GM03348 (cell line): ENCODE data around the gene GIMAP8.

Source experiments
- DNase-seq: peaks from one replicate; pipeline ENCODE4 v3.0.0; 2012; ENCODE audit warnings: low spot score

The GIMAP8 gene

DNA sequence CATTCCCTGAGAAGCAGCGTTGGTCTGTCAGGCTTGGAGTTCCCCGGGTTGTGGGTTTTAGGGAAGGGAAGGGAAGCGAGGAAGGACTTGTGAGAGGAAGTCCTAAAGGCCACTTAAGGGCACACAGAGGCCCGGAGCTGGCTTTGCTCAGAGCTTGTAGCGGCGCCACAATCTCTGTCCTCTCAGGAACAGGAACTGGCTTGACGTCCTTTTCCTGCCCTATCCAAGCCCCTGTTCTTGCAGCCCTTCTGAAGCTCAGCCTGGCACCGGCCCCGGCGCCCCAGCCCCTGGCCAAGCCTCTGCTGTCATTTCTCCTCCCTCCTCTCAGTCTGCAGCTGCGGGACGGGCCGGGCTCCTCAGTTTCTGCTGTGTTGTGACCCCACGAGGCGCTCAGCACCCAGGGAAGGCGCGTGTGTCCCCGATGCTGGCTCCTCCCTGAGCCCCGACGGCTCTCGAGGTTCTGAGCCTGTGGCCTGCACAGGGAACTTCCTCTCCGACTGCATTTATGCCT, at the start of gene GIMAP8:
TSS of gene GIMAP8 (plus strand) at position 140 of the 511 bp plus-strand sequence. CDS start 16,069 bp downstream, outside the sequence.
- no peak for DNase-seq

DNA sequence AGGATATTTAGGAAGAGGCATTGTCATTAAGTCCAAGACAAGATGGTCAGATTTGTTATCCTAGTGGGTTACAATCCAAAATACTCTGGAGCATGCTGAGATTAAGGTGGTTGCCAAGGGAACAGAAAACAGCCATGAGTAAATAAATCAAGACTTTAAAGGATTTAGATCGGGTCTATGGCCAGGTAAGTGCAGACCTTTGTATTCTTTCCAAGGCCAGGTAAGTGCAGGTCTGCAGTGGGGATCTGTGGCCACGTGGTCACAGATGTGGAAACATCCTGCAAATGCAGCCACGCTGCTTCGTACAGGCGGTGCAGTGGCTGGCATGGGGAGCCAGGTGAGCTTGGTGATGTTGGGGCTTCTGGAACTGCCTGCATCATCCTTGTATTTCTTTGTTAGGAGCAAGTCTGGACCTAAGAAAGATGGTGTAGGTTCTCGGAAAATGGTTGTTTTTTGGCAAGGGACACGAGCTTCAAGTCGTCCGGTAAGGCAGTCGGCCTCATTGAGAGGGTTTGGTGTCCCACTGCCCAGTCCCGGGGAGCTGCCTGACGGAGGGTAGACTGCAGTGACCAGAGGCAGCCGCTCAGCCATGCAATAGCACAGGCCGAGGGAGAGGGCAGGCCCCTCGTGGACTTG, 49.5 kb upstream of the GIMAP8 start:
- DNase-seq, result no peak

DNA sequence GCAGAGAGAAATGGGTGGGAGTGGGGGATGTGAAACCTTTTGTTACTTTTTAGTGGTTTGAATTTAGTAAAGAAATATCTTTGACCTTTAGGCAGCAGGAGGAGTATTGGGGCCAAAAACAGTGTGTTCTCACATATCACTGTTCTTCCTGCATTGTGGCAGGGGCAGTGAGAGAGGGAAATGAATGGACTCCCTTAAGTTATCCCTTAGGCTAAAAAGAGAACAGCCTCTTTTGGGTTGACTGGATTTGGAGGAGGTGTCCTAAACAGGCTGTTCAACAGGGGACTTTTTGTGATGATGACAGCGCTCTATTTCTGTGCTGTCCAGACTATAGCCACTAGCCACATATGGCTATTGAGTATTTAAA, 49.0 kb upstream of the GIMAP8 start:
- no peak for DNase-seq

DNA sequence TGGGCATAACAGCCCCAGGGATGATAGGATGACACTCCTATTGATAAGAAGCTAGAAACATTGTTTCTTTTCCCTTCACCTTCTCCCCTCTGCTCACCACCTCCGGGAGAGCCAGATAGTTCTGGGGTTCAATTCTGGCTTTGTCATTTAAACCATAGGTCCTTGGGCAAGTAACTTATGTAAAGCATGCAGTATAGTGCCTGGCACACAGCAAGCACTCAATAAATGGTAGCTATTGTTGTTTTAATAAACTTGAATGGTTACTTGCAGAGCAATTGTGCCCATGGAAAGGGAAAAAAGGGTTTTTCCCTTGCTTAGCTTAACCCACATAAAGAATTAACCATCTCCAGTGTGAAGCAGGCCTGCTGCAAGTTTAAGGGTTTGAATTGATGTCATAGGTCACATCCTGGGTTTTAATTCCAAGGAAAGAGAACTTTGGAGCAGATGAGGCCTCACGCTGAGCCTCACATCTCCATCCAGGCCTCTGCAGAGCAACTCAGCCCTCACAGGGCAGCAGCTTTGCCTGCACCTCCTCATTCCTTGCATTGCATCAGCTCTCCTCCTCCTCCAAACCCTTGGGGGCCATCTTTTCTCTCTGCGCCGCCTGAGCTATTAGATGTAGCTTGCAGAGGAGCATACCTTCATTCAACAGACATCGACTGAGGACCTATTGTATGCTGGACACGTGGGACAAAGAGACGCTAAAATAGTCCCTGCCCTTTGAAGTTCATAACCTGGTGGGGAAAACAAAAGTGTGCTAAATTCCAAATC, 48.4 kb upstream of the GIMAP8 start:
- DNase-seq, result no peak

DNA sequence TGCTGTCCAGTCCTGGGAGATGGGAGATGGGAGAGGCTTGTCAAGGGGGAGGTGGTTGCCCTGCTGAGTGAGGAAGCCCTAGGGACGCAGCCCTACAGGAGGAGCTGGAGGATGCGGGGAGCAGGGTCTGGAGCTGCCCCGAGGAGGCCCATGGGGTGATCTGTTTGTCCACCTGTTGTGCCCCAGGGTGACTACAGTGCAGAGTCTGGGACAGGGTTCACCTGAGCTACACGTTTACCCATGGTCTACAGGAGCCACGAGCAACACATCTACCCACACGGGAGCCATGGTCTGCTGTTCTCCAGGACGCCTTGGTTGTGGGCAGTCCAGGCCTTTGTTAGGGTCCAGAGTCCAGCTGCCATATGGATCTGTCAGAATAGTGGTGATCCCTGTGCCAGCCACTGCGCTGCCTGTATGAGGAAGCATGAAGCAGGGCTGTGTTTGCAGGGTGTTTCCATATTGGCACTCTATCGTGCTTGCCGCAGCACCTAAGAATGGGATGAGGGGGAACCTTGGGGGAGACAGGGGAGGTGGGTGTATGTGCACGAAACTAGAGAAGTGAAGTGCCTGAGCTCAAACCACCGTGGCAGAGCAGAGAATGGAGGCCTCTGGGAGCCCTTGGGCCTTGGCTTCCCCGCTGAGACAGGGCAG, 47.6 kb upstream of the GIMAP8 start:
- no peak for DNase-seq

DNA sequence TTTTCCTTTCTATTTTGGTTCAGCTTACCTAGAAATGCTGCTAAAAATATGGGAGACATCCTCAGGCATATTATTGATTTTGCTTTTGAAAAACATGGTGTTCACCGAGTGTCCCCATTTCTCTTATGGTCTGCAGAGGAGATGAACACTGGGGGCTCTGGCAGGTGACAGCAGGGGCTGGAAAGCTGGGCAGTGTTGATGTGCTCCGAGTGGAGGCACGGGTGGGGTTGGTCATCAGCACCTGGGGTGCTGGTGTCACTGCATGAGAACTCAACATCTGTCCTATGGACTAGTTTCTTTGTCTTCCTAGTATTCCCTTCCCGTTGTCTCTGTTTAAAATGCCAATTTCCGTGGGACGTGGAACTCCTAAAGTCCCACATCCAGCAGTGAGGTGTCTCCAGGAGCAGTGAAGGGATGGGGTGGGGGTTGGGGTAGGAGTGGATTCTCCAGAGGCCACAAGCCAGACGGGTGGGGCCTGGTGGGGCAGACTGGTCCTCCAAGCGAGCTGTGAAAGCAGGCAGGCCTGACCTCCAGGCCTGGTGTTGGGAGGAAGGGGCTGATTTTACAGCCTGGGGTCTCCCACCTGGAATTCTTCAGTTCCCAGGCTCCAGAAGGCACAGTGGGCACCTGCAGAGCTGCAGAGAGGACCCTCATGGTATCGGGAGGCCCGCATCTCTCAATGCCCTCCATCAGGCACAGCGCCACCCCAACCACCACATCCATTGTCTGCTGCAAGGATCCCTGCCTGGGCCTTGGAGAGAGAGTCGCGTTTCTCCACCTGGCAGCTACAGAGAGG, 46.9 kb upstream of the GIMAP8 start:
- DNase-seq, result no peak

DNA sequence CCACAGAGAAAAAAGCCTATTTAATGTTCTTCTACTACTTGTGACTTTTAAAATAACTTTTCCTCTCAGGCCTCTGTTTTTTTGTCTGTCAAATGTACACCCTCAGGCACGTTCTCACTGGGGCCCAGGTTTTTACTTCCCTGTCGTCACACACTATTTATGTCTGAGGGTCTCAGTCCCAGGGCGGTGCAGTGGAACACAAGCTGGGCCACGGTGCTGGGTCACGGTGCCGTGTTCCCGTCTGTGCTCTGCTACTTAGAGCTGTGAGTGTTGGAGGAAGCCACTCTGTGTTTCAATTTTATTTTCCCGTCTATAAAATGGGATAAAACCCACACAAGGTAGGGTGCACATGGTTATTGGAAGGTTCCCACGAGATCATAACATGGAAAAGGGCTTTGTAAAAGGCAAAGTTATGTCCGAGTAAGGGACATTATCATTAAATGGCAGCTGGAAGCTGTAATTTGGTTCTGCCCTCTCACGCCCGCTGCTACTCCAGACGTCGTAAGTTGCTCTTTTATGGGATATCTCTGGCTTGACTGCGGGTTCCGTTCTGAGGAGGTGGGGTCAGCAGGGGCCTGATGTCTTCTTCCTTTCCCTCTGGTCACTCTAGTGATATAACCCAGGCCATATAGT, 46.1 kb upstream of the GIMAP8 start:
- DNase-seq, result no peak

DNA sequence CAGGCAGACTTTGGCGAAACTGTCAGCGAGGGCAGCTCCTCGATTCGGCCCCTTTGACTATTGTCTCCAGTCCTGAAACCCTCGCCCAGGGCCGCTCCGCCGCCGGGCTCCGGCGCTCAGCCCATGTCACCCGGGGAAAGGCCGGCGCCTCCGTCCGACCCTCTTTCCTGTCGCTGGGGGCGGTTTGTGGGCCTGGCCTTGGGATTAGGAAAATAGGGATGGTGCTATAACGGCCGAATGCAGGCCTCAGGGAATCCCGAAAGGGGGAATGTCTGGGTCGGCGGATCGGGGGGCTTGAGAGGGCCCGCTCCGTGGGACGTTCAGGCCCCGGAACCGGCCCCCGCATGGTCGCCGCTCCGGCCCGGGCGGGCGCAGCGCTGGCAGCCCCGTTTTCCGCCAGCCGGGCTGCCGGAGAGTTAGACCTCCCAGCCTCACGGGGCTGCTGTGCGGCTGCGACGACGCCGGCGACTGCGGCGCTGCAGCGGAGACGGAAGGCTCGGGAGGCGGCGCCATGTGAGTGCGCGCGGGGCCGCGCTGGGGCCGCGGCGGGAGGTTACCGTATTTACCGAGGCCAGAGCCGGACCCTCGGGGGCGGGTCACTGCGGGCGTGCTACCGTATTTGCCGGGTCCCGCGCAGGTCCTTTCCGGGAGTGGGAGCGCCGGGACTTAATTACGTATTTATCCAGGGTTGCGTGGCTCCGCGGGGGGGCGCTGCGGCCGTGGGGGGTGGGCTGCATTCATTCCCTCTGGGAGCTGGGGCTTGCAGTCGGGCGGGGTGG, 45.4 kb upstream of the GIMAP8 start:
- DNase-seq, result peak; percentile 96

DNA sequence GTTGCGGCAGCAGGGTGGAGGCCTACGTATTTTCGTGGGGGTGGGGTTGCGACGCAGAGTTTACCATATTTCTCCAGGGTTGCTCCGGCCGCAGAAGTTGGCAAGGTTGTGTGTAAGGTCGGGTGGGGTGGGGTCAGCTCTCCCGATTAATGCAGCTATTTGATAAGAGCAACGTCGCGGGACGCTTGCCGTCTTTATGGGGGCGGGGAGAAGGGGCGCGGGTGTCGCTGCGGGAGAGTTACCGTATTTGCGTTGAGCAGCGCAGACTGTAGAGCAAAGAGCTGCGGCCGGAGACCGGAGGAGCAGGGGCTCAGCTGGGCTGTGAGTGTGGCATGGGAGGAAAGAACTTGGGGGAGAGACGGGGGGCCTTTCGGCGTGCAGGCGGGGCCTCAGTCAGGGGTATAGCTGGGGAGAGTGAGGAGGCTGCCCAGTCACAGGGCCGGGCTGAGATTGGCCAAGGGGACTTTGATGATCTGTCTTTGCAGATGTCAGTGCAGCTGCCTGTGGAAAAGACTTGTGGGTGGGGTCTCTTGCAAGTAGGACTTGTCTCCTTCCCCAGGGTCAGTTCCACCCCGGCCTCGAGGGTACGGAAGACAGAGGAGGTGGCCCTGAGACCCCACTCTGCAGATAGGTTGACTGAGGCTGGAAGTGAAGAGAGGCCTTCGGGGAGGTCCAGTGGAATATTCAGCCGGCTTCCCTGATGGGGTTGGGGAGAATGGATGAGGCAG, 44.7 kb upstream of the GIMAP8 start:
- DNase-seq, result peak; percentile 51

DNA sequence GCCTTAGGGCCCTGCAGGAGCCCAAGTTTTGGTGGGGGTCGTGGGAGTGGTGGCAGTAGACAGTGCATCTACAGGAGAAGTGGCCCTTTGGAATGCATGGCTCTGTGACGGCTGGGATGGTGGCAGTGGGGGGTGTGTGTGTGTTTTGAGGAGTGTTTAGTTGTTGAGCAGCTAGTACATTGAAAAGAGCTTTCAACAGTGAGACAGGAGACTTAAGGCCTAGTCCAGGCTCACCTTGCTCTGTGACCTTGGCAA, 44.2 kb upstream of the GIMAP8 start:
- DNase-seq, result no peak

DNA sequence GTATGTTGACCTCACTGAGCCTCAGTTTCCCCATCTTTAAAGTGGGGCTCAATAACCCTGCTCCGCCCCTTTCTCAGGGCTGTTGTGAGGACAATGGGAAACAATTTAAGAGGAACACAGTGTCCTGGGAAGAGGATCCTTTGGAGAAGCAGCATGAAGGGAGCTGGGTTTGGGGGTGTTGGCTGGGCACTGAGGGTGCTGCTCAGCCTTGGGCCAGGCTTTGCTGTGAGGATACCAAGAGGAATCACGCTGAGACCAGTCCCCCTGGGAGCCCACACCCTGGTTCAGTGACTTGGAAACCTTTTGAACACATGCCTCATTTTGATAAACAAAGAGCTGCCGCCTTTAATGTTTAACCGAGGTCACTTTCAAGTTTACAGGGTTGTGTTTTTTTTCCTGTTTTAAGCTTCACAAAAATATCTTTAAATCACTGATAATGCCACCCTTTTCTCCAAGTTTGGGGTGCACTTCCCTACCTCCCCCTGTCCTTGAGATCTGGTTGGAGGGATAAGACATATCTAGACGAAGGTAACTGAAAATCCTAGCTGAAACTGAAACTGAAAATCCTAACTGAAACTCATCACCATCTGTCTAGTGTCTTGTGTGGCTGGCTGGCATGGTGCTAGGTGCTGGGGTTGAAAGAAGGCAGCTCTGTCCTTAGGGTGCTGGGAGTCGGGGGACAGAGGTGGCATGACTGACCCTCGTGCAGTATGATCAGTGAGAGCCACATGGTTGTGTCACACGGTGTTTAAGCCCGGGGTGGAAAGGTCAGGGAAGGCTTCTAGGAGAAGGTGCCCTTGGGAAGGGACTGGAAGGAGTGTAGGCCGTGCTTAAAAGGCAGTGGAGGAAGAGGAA, 43.6 kb upstream of the GIMAP8 start:
- DNase-seq, result no peak

DNA sequence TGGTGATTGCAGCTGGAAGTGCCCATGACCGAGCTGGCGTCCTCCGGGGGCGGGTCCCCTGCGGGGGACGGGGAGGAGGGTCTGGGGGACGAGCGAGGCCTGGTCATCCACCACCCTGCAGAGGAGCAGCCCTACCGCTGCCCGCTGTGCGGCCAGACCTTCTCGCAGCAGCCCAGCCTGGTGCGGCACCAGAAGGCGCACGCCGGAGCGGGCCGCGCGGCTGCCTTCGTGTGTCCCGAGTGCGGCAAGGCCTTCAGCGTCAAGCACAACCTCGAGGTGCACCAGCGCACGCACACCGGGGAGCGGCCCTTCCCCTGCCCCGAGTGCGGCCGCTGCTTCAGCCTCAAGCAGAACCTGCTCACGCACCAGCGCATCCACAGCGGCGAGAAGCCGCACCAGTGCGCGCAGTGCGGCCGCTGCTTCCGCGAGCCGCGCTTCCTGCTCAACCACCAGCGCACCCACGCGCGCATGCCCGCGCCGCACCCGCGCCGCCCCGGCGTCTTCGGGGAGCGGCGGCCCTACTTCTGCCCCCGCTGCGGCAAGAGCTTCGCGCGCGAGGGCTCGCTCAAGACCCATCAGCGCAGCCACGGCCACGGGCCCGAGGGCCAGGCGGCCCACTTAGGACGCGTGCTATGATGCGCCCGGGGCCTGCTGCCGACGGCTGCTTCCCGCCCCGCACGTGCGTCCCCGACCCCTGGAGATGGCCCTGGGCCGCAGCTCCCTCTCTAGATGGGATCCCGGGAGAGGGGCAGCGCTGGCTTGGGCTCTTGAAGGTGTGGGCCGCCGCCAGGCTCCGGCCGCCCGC, 42.6 kb upstream of the GIMAP8 start:
- DNase-seq, result no peak

DNA sequence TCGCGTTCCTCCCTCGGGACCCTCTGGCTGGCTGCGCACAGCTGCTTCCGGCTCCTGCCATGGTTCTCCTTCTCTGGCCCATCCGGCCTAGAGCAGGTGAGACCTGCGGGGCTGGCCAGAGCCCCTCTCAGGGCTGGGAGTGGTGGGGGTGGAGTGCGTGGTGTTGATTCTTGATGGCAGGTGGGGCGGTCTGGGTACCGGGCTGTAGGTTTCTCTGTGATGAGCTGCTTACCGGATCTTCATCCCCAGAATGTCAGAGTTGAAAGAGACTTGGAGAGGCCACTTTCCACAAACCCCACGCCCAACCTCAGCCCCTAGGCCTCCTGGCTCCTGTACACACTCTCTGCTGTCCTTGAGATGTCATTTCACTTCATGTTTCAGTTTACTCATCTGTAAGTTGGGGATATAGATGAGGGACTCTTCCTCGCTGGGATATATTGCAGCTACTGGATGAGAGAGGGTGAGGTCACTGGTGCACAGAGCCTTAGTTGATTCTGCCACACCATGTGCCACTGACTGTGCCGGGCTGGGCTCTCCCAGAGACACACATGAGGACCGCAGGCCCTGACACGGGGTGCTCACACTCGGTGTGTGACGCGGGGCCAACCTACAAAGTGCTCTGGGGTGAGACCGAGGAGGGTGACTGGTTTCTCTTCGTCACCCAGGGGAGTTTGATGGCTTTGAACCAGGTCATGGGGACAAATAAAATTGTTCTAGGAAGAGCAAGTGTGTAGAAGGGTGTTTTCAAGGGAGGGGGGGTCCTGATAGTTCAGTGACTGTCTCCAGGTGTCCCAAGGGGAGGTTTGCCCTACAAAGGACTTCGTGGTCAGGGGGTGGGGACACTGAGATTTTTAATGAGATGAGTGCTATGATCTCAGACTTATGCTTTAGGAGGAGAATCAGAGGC, 41.8 kb upstream of the GIMAP8 start:
- no peak for DNase-seq

DNA sequence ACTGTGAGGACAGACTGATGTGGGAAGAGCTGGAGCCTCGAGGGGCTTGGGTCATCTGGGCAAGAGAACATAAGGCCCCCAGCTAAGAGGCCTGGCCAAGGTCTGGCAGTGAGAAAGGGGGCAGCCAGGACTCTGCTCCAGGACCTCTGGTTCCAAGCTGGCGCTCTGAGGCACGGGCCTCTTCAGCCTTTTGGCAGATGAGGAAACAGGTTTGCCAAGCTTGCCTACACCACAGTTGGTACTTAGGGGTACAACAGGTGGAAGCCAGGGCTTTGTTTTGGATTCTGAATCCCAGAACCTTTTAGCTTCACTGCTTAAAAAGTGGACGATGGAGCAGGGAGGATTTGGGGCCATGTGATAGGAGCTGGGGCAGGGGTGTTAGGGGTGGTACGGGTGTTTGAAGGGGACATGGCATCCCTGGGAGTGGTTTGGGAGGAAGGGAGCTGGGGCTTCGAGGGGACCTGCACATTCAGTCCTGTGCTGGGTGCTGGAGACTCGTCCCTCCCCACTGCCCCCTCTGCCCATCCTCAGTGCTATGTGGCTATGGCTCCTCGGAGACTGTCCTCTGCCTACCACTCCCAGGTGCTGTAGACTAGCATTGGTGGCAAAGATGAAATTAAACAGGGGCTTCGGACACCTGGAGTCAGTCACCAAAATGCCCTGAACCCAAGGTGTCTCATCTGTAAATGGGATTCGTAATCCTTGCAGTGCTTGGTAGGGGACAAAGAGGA, 41.0 kb upstream of the GIMAP8 start:
- no peak for DNase-seq

DNA sequence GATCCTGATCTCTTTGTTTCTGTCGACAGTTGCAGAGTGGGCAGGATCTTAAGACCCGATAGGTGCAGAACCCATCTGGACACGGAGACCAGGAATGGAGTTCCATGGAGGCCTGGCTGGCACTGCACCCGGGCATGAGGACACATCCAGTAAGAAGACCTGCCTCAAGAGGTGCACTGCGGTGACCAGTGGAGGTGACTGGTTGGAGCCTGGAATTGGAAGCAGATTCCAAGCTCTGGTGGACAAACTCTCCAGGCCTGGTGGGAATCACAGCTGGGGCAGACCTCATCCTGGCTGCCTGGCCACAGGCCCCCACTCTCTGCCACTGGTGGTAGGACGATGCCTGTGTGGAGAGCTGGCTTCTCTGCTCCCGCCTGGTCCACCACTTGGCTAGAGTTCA, 40.3 kb upstream of the GIMAP8 start:
- no peak for DNase-seq

DNA sequence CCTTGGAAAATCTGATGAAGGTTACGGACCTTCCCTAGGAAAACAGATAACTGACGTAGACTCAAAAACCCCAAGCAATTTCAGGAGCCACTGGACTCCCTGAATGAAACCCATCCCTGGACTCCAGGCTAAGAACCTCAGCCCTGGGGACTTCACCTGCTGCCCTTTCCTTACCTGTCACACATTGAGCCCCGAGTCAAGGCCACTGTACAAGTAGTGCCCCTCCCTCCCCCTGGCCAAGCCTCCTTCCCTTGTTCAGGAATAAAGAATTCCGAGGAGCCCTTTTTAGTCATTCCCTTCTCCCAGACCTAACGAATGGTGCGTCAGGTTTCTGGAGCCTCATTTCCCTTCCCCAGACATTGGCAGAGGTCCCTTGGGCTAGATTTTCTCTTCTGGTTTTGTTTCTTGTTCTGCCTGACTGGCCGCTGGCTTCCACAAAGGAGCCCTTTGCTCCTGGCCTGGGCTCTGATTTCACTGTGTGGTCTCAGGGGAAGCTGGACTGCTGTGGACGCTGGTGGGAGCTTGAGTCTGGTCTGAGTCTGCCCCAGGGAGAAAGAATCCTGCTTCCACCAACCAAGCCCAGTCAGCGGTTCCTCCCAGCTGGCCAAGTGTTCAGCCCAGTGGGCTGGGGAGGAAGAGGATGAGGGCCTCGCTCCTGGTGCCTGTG, 39.6 kb upstream of the GIMAP8 start:
- DNase-seq, result no peak

DNA sequence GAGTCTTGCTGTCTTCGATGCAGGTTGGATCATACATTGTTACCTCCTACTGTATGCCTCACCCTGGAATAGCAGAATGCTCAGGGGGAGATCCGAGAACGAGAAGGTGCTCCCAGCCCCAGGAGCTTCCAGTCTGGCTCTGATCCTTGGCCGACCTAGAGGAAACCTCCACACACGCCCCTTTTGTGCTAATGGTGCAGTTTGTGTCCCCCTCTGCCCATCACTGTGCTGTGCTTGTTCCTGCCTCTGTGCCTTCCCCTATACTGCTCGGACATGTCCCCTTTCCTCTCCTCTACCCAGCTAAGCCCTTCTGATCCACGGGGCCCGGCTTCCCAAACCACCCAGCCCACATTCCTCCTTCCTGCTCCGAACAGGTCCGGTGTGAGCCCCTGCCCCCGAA, 38.8 kb upstream of the GIMAP8 start:
- DNase-seq, result no peak
